SIG-M5 treated with dmso at 0.1 percent for 504 hours (cell line): Measurements from ENCODE around the gene SIPA1L3.
A peak's percentile ranks its signal among the peaks of the same experiment; 100 is the strongest.
"Not testable (repeated sequence)": the region's sequence is repeated elsewhere in the genome, so short reads cannot be mapped to it uniquely, and the experiment has no call there.

Experiments
- DNase-seq: peaks from one replicate; lab custom pipeline; 2025; ENCODE audit not compliant: unreplicated experiment; lab: John Stamatoyannopoulos, UW

The SIPA1L3 gene

DNA sequence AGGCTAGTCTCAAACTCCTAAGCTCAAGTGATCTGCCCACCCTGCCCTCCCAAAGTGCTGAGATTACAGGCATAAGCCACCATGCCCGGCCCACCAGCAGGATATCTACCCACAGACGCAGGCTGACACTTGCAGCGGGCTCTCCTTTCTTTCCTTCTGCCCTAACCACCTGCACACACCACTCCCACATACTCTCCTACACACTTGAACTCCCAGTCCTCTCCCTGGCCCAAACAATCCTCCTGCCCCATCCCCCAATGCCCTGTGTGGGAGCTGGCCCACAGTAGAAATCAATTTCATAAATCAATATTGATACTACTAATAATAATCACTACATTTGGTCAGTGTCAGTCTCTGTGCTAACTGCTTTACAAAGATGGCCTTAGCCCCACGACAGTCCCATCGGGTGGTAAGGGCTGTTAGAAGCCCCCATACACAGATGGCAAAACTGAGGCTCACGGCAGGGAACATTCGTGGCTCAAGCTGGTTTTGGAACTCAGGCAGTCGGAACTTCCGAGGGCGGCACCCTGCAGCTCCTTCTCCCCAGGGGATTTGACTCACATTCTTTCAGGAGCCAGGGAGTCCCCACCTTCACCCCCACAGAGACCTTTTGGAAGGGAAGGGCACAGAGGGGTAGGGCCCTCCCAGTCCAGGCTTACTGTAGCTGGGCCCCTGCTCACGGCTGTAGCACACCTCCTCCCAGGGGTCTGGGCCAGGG lies 320.4 kb downstream of the SIPA1L3 start:
- DNase-seq: no peak

- no peak for DNase-seq
These were observed 321.0 kb downstream of the SIPA1L3 start for GRCh38 chr19:38228005-38228377.

- DNase-seq: no peak
These were observed 321.8 kb downstream of the SIPA1L3 start for GRCh38 chr19:38228491-38229439.

GRCh38 chr19:38229585-38230073 lies 322.6 kb downstream of the SIPA1L3 start:
- peak; percentile 75 for DNase-seq

- not testable (repeated sequence) for DNase-seq
These were observed 323.6 kb downstream of the SIPA1L3 start for GRCh38 chr19:38230506-38231133.

- DNase-seq: no peak
These were observed 324.9 kb downstream of the SIPA1L3 start for GRCh38 chr19:38231918-38232317.

- peak; percentile 58 for DNase-seq
These were observed 326.8 kb downstream of the SIPA1L3 start for GRCh38 chr19:38233740-38234251.

DNA sequence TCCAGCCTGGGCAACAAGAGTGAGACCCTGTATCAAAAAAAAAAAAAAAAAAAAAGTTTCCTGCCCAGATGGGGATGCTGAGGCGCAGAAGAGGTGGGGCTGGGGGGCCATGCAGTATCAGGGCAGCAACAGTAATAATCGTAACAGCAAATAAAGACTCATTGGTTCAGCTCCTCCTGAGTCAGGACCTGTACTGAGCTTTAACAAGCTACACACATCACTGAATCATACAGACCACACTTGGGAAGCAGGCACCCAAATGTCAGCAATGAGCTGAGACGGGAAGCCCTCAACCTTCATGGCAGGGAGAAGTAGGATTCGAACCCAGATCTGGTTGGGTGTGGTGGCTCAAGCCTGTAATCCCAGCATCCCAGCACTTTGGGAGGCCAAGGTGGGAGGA lies 327.6 kb downstream of the SIPA1L3 start:
- no peak for DNase-seq

DNA sequence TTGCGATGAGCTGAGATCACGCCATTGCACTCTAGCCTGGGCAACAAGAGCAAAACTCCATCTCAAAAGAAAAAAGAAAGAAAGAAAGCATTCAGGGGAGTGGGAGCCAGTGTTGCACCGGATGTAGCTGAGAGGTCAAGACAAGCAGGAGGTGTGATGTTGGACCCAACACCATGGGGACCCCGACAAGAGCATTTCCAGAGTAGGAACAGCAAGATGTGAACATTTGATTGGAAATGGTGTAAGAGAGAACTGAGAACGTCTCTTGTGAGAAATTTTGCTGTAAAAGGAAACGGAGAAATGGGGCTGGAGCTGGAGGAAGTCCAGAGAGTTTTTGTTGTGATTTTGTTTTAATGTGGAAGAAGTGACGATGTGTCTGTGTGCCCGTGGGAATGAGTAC lies 332.8 kb downstream of the SIPA1L3 start:
- no peak for DNase-seq

DNA sequence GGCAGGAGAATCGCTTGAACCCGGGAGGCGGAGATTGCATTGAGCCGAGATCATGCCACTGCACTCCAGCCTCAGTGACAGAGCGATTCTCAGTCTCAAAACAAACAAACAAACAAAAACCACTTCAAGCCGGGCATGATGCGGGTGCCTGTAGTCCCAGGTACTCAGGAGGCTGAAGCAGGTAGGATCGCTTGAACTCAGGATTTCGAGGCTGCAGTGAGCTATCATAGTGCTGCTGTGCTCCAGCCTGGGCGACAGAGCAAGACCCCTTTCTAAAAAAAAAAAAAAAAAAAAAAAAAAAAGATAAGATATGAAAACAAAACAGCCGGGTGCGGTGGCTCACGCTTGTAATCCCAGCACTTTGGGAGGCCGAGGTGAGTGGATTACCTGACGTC lies 336.3 kb downstream of the SIPA1L3 start:
- no peak for DNase-seq

- DNase-seq: peak; percentile 56
These were observed 339.0 kb downstream of the SIPA1L3 start for GRCh38 chr19:38245826-38246498.

GRCh38 chr19:38247126-38247525 lies 340.1 kb downstream of the SIPA1L3 start:
- DNase-seq: no peak

DNA sequence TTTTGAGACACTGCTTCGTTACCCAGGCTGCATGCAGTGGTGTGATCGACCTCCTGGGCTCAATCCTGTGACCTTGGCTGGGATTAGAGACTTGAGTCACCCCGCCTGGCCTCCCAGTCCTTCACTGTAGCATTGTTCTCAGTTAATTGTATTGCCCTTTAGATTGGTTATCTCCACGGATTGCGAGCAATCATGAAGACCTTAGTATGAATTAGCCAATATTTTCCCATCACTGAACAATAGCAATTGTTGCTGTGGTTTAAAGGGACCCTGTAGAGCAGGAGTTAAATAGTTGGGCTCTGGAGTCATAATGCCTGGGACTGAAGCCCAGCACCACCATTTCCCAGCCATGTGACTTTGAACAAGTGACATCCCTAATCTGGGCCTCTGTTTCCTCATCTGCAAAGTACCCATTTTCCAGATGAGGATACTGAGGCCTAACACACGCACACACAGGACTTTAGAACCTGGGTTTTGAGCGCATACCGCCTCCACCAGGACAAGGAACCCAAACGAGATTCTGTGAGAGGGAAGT lies 340.8 kb downstream of the SIPA1L3 start:
- DNase-seq: no peak

DNA sequence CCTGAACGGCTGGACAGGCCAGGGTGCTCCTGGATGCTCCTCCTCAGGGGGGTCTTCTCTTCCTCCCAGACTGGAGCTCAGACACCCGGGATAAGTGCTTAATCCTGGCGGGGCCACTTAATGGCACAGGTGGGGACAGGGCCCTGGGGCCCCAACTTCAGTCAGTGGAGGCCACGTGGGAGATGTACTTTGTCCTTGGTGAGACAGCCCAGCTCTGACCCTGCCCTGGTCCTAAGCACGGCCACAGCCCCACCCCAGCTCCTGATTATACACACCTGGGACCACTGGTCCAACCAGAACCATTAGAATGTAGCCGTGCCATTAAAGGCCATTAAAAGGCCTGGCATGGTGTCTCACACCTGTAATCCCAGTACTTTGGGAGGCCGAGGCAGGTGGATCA lies 341.4 kb downstream of the SIPA1L3 start:
- no peak for DNase-seq

DNA sequence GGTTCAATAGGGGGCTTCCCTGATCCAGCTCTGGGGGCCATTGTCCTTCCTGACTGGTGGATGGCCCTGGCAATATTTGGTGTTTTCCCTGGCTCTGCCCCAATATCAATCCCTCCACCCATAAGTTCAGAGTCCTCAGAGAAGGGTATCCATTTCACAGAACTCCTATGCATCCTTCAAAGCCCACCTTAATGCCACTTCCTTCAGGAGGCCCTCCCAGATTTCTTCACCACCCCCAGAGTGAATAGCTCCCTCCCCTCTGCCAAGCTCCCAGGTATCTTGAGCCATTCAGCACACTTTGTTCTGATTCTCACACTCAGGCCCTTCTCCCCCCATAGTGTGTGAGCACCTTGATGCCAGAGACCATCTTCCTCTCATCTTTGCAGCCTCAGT lies 343.4 kb downstream of the SIPA1L3 start:
- DNase-seq: no peak

DNA sequence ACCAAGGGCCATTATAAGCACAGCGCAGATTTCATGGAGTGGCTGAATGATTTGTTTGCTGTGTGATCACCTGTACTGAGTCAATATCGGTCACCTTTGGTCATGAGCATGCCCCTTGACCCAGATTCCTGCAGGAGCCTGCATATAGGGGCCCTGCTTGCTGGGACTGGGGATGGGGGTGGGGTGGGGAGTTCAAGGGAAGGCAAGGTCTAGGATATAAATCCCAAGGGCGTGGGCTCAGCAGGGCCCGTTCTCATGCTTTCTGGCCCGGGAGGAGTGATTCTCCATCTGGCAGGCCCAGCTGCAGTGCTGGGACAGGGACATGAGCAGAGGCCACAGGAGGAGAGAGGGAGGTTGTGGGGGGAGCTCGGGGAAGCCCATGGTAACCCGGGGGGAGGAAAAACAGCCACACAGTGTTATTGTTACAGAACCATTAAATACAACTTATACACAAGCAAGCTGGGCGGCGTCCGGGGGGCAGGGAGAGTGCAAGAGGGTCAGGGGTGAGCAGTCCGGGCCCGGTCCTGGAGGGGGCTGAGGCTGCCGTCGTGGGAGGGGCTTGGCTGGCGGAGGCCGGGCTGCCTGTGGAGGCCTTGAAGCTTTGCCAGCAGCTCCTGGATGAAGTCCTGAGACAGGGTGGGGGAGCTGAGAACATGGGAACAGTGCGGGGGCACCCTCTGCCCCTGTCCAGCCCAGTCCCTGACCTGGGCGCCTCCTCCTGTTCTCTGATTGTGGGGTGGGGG lies 344.0 kb downstream of the SIPA1L3 start:
- no peak for DNase-seq

GRCh38 chr19:38251564-38252051 lies 344.6 kb downstream of the SIPA1L3 start:
- no peak for DNase-seq

DNA sequence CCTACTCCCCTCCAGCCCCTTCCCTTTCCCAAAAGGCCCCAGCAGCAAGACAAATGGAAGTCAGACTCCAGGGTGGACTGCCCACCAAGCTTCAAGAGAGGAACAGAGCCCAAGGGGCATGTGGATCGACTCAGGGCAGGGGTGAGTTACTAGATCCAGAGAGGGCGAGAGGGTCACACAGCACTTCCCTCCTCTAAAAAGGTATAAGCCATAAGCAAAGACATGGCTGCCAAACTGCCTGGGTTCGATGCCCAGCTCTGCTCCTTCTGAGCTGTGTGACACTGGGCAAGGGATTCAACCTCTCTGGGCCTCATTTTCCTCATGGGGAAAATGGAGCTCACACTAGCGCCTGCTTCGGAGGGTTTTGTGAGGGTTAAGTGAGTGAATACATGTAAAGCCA lies 345.4 kb downstream of the SIPA1L3 start:
- no peak for DNase-seq

DNA sequence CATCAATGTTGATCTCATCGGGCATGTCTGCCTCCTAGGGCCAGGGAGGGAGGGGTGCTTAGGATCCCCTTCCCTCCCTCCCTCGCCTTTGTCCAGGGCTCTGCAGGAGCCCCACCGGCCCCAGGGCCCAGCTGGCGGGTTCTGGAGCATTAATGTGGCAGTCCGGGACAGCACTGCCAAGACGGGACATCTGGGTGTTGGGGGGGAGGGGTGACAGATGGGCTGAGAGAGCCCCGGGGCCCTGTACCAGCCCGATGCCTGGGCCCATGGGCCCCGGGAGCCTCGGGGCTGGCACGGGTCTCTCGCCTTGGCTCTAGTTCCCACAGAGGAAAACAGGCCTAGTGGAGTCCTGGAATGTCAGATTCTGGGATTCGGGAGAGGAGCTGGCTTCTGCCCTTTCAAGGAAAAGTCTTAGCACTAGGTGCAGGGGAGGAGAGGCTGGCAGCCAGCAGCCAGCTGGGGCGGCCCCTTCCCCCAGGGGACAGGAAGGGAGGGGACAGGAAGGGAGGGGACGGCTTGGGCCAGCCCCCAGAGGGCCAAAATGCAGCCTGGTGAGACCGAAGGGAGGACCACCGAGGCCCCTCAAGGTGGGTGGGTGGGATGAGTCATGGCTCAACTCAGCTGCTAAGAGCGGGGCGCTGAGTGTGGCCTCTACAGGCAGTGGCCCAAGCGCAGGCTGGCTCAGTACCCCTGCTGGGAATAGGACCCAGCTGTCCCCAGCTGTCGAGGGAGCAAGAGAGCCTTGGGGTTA lies 346.1 kb downstream of the SIPA1L3 start:
- no peak for DNase-seq
